Jurkat, Clone E6-1 (cell line): ENCODE measurements around the gene ZNF423.

ENCODE experiments used
- DNase-seq: peaks from one replicate; pipeline ENCODE4 v3.0.0-alpha.2; 2011; ENCODE audit warnings: low read depth, low spot score
- H3K4me3 ChIP-seq: 2 replicates; pipeline ENCODE4 v1.5.1; 2011; ENCODE audit warnings: mild to moderate bottlenecking, low read length, control low read depth, moderate library complexity

Gene ZNF423

DNA sequence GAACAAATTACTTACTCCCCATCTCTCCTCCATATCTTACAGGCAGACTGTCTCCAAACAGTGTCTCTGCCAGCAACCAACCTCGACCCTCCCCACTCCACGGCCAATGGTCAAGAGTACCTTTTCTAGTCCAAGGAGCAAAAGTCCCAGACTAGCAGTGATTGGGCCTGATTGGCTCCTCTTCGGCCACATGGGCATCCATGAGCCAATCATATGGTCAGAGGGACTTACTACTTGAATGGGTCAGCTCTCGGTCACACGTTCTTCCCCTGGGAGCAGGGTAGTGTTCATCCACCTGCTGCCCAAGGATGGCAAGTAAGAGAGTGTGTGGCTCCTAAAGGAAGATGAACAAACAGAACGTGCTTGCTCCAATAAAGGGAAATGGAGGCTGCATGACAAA is 397.7 kb downstream of the ZNF423 start:
- DNase-seq, result no peak
- H3K4me3 ChIP-seq, result no peak overlapping the region

DNA sequence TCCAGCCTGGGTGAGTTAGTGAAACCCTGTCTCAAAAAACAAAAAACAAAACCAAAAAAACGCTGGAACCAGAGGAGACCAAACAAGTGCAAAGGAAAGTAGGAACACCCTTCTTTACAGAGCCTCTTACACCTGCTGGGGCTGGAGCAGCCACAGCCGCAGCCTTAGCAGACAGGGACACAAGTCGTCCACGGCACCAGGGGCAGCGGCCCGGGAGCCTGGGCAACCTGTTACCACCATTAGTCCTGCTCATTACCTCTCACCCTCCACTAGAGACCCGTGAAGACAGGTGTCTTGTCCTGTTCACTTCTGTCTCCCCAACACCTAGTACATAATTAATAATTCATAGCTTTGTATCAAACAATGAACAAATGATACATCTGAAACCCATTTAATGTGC is 398.7 kb downstream of the ZNF423 start:
- no peak for DNase-seq
- no peak overlapping the region for H3K4me3 ChIP-seq

DNA sequence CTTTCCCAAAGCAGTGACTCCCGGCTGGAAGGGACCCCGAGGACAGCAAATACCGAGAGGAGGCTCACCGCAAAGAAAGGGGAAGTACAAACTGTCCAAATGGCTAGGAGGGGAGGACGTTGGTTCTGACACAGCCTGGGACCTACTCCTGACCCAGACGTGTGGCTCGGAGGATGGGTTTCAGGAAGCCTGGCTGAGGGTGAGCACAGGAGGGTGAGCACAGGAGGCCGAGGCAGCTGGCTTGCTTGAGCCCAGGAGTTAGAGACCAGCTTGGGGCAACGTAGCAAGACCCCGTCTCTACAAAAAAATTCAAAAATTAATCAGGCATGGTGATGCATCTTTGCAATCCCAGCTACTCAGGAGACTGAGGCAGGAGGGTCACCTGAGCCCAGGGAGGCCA is 399.1 kb downstream of the ZNF423 start:
- no peak for DNase-seq
- H3K4me3 ChIP-seq, result no peak overlapping the region

DNA sequence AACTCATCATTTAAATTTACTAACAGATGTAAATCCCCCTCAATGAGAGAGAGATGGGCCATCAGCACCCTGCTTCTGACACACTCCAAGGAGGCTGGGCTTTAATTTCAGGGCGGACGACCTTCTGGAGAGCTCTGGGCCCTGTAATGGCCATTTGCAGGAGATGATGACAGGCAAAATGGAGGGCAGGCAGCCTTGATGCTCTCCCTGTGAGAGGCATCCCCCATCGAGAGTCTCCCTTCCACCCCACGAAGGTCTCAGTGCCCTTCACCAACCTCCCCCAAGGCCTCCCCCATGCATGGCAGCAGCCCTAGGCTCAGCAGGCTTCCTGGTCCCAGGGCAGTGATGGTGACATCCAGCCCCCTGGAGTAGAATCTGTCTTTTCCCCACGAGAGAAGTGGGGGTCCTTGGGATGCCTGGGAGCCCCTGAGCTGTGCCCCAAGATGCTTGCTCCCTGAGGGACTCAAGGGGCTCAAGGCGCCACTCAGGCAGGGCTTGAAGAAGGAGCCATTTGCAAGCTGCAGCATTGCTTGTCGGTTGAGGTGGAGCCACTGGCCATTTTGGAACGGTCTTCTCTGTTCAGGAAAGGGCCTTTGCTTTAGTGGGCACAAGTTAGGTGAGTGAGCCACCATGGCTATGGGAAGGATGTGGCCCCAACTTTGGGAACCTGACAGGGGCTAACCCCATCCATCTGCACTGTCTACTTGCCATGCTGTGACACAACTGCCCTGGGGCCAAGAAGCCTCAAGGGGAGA is 399.7 kb downstream of the ZNF423 start:
- no peak for DNase-seq

DNA sequence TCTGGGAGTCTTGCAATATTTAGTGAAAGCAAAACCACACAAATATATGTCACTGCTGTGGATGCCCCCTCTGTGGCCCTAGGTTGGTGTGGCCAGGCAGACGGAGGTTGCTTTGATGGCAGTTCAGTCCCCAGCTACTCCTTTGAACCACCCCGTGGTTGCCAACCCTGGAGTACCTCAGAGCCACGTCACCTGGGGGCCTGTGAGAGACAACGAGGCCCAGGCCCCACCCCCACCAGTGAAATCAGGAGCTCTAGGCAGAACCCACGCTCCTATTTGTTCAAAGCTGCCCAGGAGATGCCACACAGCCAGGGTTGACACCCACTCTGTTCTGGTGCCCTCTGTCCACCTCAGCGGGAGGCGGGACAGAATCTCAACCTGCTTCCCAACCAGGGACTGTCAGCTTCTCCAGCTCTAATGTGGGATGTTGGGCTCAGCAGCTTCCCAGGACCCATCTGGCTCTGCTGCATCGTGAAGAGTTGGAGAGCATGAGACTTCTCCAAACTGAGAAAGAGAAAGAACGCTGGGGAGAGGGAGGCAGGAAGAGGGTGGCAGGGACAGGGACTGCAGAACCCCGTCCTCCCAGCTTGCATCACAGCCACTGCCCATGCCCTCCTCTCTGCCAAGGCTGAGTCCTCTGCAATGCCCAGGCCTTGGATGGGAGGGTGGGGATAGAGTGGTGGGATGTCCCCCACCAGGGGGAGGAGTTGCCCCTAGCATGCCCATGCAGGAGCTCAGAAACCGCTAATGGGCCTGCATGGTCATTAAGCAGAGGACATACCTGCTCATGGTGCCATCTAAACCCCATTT is 400.5 kb downstream of the ZNF423 start:
- DNase-seq, result no peak
- no peak overlapping the region for H3K4me3 ChIP-seq

More for the DNA sequence above, 399.7 kb downstream of the ZNF423 start:
- no peak overlapping the region for H3K4me3 ChIP-seq

DNA sequence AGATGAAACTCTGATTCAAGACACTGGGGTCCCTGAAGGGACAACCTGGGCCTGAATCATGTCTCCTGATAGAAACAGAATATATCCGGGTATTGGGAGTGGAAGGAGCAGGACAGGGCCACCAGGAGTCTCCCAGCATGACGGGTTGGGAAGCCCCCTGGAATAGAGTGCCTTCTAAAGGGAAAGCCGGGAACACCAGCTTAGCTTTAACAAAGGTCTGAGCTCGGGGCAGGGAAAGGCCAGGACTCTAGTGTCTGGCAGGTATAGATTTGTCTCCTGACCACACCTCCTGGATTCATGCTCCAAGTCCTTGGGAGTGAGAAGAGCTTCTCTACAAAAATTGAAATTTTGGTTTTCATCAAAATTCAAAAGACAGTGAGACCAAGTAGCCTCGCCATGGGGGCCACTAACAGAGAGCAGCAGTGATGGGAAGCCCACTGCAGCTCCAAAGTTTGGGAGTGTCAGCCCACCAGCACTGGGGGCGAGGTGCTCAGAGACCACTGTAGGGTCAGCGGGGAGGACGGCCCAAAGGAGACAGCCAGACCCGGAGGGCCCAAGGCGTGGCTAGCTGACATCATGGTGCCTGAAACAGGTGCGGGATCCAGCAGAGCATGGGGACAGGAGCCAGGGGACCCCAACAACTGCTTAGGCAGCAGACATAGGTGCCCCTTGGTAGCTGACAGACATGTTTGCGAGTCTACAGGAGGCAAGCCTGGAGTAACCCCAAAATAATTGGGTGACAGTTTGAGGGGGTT is 401.3 kb downstream of the ZNF423 start:
- DNase-seq, result no peak
- H3K4me3 ChIP-seq, result no peak overlapping the region

DNA sequence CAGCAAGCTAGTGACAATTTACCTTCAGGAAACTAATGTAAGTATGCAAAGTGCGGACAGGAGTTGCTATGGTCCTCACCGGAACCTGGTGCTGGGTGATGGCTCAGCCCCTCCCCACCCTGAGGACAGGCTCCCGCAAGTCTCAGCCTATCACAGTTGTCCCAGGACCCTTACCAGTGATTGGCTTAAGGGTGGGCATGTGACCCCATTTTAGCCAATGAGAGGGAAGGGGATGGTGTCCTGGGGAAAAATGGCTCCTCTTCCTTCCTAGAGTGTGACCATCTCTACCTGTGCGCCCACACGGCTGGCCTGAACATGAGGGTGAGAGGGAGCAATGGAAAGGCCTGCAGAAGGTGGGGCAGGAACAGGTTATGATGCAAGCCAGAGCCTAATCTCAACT is 401.9 kb downstream of the ZNF423 start:
- no peak for DNase-seq
- H3K4me3 ChIP-seq, result no peak overlapping the region

DNA sequence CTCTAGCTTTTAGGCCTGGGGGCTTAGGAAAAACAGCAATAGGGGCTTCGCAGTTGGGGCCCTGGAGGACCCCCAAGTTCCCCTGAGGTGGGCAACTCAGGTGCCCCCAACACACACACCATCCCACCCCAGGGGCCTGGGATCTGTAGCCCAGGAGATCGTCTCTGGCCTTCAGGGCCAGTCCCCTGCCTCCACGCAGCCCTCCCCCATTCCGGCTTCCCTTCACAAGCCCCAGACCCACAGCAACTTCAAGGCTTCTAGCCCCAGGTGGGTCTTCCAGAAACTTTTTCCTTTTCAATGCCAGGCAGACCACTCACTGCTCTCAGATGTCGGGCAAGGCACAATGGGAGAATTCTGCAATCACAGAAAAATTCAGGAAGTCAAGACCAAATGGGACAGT is 402.9 kb downstream of the ZNF423 start:
- DNase-seq, result no peak
- no peak overlapping the region for H3K4me3 ChIP-seq

DNA sequence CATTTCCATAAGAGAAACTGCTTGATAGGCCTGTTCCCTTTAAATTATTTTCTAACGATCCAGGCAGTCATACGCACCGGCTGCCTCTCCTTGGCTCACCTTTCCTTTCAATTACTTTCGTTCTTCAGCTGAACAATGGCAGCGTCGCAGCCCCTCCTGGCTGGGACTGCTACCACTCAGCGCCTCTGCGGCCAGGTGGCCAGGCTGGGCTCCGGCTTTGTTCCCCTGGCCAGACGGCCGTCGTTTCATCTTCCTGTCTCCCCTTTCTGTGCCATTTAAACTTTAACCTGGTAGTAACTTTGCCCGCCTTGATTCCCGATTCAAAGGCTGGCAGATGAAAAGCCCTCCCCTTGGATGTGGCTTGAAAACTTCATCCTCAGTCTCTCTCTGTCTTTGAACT is 403.3 kb downstream of the ZNF423 start:
- DNase-seq, result no peak

DNA sequence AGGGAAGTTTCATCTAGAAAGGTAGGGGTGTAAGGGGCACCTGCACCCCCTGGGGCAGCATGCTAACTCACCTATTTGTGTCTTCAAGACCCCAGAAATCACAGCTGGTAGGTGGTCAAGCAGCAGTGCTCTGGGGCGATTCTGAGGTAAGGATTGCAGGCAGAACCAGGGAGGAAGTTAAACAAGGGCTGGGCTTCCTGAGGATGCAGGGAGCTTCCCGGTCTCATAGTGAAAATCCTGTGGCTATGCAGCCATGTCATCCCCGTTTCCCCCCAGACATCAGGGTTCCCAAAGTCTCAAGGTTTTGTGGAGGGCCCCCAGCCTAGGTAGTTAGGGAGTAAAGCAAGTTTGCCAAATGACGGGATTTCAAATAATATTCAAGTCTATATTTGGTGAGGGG is 403.8 kb downstream of the ZNF423 start:
- no peak for DNase-seq
- no peak overlapping the region for H3K4me3 ChIP-seq

More for the DNA sequence above, 403.3 kb downstream of the ZNF423 start:
- H3K4me3 ChIP-seq, result no peak overlapping the region

DNA sequence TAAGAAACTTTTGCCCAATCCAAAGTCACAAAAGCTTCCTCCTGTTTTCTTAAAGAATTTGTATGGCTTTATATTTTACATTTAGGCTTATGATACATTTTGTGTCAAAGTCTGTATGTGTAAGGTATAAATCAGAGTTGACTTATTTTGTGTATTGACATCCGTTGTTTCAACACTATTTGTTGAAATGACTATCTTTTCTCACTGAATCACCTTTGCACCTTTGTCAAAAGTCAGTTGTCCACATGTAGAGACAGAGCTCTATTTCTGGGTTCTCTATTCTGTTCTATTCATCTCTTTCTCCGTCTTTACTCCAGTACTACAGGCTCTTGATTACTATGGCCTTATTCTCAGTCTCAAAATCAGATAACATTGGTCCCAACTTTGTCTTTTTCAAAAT is 409.1 kb downstream of the ZNF423 start:
- no peak overlapping the region for H3K4me3 ChIP-seq
- no peak for DNase-seq

DNA sequence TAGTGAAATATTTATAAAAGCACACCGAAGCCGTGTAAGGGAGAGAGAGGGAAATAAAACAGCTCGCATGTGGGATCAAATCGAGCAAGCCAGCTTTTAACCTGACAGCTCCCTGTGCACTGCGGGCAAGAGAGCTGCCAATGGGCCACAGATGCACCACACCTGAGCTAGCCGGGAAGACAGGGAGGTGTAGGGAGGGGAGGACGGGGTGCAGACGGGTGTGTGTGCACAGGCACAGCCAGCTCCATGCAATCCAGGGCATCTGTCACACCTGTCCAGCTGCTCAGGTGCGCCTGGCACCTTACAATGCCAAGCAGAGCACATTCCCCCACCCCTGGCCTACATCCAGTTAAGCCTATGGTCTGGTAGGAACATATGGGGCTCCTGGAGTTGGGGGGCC is 412.3 kb downstream of the ZNF423 start:
- H3K4me3 ChIP-seq, result no peak overlapping the region
- no peak for DNase-seq

DNA sequence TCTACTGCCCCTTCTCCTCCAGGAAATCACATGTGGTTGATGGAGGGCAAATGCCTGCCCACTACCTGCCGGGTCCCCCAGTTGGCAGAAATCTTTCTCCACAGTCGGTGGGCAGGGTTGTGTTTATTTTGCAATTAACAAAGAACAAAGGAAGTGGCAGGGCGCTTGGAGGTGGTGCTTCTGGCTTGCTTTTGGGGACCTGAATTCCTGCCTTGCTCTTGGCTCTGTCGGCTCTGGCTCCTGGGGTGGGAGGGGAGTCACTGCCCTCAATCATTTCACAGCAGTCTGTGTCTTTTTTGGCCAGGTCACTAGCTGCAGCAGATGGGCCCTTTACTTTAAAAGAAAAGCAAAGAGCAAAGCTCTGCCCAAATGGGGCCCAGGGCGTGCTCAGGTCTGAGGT is 413.1 kb downstream of the ZNF423 start:
- no peak for DNase-seq
- H3K4me3 ChIP-seq, result no peak overlapping the region

DNA sequence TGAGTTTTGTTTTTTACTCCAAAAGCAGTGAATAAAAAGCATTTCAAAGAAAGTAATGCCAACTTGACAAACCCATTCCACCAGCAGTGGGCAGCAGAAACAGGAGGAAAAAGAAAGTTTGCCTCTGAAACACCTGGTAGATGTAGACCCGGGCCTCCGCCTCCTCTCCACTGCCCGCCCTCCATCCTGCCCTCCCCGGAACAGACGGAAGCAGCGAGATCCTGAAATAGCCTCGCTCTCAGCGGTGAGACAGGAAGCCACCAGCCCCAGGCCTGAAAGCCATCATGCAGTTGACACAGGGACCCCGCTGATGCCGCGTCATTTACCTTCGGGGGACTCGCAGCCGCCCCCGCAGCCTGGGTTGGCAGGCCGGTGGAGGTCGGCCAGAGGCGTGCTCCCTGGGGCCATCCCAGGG is 414.5 kb downstream of the ZNF423 start:
- DNase-seq, result peak; percentile 94
- peak overlapping the region; percentile 50 for H3K4me3 ChIP-seq

DNA sequence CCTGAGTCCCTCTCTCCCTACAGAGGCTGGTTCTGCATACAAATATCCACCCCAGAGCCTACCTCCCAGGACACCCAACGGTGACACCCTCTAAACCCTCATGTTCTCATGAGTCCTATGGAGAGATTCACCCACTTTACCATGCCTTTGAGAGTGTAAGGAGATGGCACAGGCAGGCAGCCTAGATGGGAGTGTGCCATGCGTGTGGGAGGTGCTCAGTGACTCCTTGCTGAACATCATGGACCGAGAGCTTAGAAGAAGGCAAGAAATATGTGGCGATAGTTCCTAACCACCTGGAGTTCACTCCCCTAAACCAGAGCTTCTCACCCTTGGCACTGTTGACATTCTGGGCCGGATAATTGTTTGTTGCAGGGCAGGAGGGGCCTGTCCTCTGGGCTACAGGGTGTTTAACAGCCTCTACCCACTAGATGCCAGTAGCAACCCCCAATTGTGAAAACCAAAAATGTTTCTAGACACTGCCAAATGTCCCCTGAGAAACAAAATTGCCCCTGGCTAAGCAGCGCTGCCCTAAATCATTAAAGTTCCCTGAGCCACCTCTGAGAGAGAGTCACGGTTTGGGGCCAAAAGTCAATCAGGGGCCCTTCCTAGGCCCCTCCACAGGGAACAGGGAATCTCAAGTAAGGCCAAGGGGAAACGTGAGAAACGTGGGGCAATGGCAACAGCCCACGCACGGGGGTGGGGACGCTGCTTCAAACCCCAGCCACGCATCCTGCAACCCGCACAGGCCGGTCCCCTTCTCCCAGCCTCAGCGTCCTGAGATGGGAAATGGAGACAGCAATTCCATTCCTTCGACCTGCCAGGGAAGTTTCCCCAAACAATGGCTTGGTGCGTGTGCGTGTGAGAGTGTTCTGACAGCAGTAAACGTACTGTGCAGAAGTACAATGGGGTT is 415.5 kb downstream of the ZNF423 start:
- DNase-seq, result no peak
- no peak overlapping the region for H3K4me3 ChIP-seq

DNA sequence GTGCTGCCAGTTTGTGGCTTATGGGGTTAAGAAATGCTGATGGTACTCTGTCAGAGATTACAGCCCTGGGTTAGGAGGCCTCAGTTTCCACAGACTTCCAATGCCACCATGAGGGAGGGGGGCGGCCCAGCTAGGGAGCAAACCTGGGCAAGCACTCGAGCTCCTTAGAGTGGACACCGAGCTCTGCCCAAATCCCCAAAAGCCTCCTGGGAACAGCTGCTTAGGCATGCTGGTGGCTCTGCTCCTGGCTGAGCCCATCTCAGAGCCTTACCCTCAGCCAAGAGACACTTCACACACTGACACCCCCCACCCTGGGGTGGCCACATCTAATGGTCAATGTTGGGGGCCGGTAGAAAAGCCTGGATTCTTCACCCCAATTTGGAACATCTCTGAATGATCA is 416.2 kb downstream of the ZNF423 start:
- H3K4me3 ChIP-seq, result no peak overlapping the region
- DNase-seq, result no peak

DNA sequence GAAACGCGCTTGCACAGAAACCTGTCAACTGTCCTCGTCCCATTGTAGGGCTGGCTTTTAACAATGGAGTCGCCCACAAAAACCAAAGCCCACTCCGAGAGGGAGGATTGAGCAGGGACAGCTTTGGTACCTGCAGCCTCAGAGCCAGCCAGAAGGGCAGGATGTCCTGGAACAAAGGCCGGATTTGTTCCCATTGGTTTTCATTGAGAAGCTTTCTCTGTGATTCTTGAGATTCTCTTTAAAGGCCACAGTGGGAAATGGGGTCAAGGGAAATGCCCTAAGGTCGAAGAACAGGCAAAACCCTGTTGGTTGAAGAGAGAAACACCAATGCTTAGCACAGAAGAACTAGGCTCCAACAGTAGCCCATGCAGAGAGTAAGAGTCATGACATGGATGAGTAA is 416.9 kb downstream of the ZNF423 start:
- H3K4me3 ChIP-seq, result no peak overlapping the region
- DNase-seq, result no peak
